Measurements from ENCODE around the gene MERTK. TPM values are rescaled to one million over a fixed set of nuclear protein-coding genes. Genes with fewer than 3 reads are reported as not detected.

The MERTK gene
- total RNA-seq, 2 experiments from 2014 or later, result 0.09 to 0.30 TPM

DNA sequence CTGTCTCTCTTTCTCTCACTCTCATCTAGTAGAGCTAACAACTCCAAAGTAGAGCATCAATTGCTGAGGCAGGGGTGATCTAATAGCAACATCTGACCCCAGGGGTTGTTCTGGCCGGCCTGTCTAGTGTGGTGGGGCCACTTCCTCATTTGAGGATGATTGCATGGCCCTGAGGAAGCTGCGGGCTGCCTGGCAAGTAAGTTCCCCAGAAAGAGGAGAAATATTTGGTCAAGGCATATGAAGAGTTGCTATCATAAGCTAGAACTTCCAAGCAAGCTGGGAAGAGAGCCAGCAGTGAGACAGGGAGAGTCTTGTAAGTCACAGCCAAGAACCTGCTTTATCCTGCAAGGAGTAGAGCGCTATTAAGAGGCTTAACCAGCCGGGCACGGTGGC is 105.8 kb downstream of the MERTK start:
- Mint-ChIP-seq H3K4me3 (no peak overlapping the region), H3K27ac (no peak overlapping the region), H3K9me3 (ENCODE audit: low read depth) (no peaks in the 10 kb centered on the region), H3K27me3 (peaks cover 19% of the 10 kb centered on the region), H3K36me3 (peaks cover 2% of the 10 kb centered on the region), H3K4me1 (peaks cover 11% of the 10 kb centered on the region)
- ATAC-seq (no peak), DNase-seq (no peak)
- CTCF ChIA-PET, result no interaction called here

DNA sequence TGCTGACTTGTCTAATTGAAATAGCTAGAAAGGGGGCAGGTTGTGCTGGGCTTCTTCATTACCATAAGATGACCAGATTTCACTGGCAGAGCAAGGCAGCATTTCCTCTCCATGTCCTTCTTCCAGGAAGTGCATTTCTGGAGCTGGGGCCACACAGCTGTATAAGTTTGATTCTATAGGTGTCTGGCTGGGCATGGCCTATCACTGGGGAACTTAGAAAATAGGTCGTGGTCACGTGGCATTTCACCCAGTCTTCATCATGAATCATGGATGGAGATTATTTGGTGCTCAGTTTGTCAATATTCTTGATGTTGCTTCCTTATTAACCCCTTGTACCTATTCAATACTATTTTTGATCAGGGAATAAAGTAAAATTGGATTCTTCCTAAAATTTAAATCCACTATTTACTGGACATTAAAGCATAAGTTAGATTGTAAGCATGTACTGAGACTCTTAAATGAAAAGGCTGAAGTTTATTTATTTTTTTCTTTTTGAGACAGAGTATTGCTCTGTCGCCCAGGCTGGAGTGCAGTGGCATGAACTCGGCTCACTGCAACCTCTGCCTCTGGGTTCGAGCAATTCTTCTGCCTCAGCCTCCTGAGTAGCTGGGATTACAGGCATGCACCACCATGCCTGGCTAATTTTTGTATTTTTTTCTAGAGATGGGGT is 107.1 kb downstream of the MERTK start:
- Mint-ChIP-seq H3K27ac (no peak overlapping the region), H3K4me1 (peaks cover 11% of the 10 kb centered on the region), H3K9me3 (ENCODE audit: low read depth) (no peaks in the 10 kb centered on the region), H3K4me3 (no peak overlapping the region), H3K27me3 (peaks cover 16% of the 10 kb centered on the region), H3K36me3 (no peaks in the 10 kb centered on the region)
- ATAC-seq, result no peak
- DNase-seq, result peak; percentile 35
- CTCF ChIA-PET, result no interaction called here

DNA sequence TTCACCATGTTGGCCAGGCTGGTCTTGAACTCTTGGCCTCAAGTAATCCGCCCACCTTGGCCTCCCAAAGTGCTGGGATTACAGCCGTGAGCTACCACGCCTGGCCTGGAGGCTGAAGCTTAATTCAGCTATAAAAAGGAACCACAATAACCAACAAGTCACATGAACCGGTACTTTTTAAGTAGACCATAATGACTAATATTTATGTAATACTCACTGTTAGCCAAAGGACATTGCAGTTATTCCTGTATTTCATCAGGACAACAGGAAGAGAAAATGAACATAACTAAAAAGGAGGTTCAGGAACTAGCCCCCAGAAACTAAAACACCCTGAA is 107.6 kb downstream of the MERTK start:
- DNase-seq, result no peak
- no peak overlapping the region for H3K27ac Mint-ChIP-seq
- peaks cover 12% of the 10 kb centered on the region for H3K27me3 Mint-ChIP-seq
- H3K4me3 Mint-ChIP-seq, result no peak overlapping the region
- no peak for ATAC-seq
- H3K36me3 Mint-ChIP-seq, result no peaks in the 10 kb centered on the region
- H3K4me1 Mint-ChIP-seq, result peaks cover 11% of the 10 kb centered on the region
- no peaks in the 10 kb centered on the region for H3K9me3 Mint-ChIP-seq (ENCODE audit: low read depth)
- CTCF ChIA-PET, result no interaction called here

DNA sequence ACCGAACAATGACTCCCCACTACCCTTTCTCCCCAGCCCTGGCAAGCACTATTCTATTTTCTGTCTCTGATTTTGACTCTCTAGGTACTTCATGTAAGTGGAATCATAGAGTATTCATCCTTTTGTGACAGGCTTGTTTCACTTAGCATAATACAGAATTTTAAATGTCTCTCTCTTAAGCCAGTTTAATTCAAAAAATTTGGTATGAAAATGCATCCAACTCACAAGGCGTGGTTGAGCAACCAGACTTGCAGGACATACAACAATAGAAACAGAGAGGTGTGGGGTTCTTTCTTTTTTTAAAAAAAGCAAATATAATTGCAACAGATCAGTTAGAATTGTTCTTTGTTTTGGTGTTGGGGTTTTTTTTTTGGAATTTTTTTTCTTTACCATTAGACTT is 109.1 kb downstream of the MERTK start:
- peaks cover 6% of the 10 kb centered on the region for H3K4me1 Mint-ChIP-seq
- H3K4me3 Mint-ChIP-seq, result no peak overlapping the region
- no peaks in the 10 kb centered on the region for H3K36me3 Mint-ChIP-seq
- peaks cover 10% of the 10 kb centered on the region for H3K27me3 Mint-ChIP-seq
- no peak overlapping the region for H3K27ac Mint-ChIP-seq
- H3K9me3 Mint-ChIP-seq (ENCODE audit: low read depth), result no peaks in the 10 kb centered on the region
- CTCF ChIA-PET, result no interaction called here
- DNase-seq, result no peak
- no peak for ATAC-seq

DNA sequence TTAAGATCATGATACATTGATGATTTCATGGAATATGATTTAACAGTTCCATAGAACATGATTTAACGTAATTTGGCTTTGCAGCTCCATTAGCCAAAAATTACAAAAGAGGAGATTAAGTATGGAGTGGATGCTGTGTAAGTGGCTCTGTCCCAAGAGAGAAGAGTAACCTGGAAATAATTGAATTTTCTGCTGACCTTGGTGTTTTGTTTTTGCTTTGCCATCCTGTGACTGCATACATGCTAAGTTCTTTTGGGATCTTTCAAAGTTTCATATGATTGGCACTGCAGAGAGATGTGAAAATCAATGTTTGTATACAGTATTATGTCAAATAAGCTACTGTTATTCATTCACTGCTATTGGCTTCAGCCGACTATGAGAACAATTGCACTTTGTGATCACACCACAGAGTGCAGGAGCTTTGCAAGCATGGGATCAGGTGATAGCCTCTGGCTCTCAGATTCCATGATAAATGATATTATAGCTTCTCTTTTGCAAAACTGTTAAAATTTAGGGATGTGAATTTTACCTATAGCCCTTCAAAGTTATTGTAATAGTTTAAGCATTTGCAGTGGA is 110.6 kb downstream of the MERTK start:
- no peaks in the 10 kb centered on the region for H3K9me3 Mint-ChIP-seq (ENCODE audit: low read depth)
- H3K27me3 Mint-ChIP-seq, result peaks cover 12% of the 10 kb centered on the region
- H3K27ac Mint-ChIP-seq, result no peak overlapping the region
- CTCF ChIA-PET, result no interaction called here
- H3K4me3 Mint-ChIP-seq, result no peak overlapping the region
- H3K36me3 Mint-ChIP-seq, result no peaks in the 10 kb centered on the region
- peaks cover 6% of the 10 kb centered on the region for H3K4me1 Mint-ChIP-seq
- no peak for ATAC-seq
- no peak for DNase-seq

DNA sequence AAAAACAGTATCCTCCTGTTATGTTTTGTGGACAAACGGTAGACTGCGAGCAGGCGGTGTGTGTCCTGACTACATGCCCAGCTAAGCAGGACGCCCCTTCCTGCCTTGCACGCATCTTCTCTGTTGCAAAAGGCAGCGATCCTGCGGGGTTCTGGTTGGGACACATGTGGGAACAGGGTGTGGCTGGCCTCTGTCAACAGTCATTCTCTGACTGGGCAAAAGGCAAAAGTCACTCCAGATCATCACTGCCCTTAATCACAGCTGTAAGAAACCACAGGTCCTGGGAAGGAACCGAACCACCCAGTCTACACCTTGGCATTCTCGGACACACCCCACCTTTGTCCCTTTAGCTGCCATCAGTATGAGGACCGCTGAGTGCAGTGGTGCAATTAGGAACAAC is 112.3 kb downstream of the MERTK start:
- no peak overlapping the region for H3K27ac Mint-ChIP-seq
- no peaks in the 10 kb centered on the region for H3K36me3 Mint-ChIP-seq
- peaks cover 15% of the 10 kb centered on the region for H3K27me3 Mint-ChIP-seq
- no peaks in the 10 kb centered on the region for H3K9me3 Mint-ChIP-seq (ENCODE audit: low read depth)
- H3K4me3 Mint-ChIP-seq, result no peak overlapping the region
- ATAC-seq (no peak), DNase-seq (no peak)
- no peaks in the 10 kb centered on the region for H3K4me1 Mint-ChIP-seq
- CTCF ChIA-PET, result no interaction called here

DNA sequence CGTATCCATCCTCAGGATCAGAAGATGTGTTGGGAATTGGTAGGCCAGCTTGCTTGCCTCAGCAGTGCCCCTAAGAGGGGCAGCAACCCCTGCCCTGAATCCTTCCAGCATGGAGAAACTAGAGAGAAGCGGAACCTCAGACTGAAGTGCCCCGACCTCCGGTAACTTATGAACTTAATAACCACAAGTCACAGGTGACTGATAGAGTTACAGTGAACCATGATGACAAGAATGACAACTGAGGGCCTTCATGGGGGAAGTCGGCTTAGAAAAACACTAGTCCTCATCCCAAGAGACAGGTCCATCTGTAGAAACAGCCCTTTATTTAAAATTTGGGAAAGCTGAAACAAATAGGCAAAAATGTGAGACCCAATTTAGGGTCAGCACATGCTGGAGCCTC is 114.1 kb downstream of the MERTK start:
- no peaks in the 10 kb centered on the region for H3K9me3 Mint-ChIP-seq (ENCODE audit: low read depth)
- H3K4me1 Mint-ChIP-seq, result no peaks in the 10 kb centered on the region
- H3K4me3 Mint-ChIP-seq, result no peak overlapping the region
- CTCF ChIA-PET, result no interaction called here
- peaks cover 19% of the 10 kb centered on the region for H3K27me3 Mint-ChIP-seq
- no peaks in the 10 kb centered on the region for H3K36me3 Mint-ChIP-seq
- ATAC-seq (no peak), DNase-seq (no peak)
- H3K27ac Mint-ChIP-seq, result no peak overlapping the region

DNA sequence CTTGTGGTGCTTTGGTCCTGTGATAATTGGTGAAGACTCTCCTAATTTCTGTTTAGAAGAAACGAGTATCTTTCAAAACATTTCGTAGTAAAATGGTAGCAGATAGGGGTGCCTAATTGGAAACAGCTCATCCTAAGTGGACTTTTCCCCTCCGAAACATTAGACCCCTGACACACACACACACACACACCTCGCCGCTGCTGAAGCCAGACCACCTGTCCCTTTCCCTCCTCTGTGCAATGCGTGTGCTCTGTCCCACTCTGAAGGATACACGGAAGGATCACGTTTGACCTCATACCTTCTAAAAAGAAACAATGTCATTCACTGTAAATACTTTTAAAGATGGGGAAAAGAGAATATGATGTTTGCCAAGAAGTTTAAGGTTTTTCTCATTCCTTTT is 120.4 kb downstream of the MERTK start:
- no peaks in the 10 kb centered on the region for H3K36me3 Mint-ChIP-seq
- H3K4me1 Mint-ChIP-seq, result no peaks in the 10 kb centered on the region
- H3K27ac Mint-ChIP-seq, result no peak overlapping the region
- DNase-seq, result no peak
- no peak for ATAC-seq
- CTCF ChIA-PET, result no interaction called here
- H3K9me3 Mint-ChIP-seq (ENCODE audit: low read depth), result no peaks in the 10 kb centered on the region
- peaks cover 27% of the 10 kb centered on the region for H3K27me3 Mint-ChIP-seq
- H3K4me3 Mint-ChIP-seq, result no peak overlapping the region

DNA sequence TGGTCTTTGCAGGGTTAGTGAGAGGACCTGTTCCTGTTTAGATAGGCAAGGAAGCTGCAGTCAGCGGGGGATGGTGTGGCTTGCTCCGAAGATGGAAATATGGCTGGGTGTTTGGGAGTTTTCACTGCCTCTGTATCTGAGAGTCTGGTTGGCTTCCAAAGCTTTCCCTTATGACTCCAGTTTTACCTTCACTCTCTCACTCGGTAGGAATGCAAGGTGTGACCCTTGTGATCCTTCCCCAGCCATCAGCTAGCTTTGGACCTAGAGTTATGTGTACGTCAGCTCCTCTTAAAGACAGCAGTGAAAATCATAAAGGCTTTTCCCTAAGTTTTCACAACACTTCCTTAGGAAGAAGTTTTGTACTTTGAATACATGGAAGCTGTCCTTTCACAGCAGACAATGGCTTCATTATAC is 121.2 kb downstream of the MERTK start:
- ATAC-seq, result no peak
- H3K4me3 Mint-ChIP-seq, result no peak overlapping the region

DNA sequence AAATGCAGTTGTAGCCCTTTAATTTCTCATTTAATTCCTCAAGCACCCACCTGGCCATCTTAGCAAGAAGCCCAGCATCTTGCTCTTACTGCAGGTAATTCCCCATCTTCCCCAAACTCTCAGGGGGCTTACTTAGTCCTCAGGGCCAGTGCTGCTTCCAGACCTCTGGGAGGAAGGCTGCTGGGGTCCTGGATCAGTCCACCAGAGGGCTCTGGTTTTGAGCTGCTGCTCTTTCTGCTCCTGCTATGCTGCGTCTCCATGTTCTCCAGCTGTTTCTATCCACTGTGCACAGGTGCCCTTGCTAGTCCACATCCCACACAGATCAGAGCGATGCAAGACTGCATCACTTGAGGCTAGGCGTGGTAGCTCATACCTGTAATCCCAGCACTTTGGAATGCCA is 122.2 kb downstream of the MERTK start:
- no peak for DNase-seq
- CTCF ChIA-PET, result no interaction called here
- Mint-ChIP-seq H3K4me1 (peaks cover 1% of the 10 kb centered on the region), H3K9me3 (ENCODE audit: low read depth) (no peaks in the 10 kb centered on the region), H3K27ac (no peak overlapping the region), H3K36me3 (no peaks in the 10 kb centered on the region), H3K4me3 (no peak overlapping the region), H3K27me3 (peaks cover 24% of the 10 kb centered on the region)
- no peak for ATAC-seq

More for the DNA sequence above, 121.2 kb downstream of the MERTK start:
- no peaks in the 10 kb centered on the region for H3K9me3 Mint-ChIP-seq (ENCODE audit: low read depth)
- H3K4me1 Mint-ChIP-seq, result peaks cover 1% of the 10 kb centered on the region
- H3K27me3 Mint-ChIP-seq, result peaks cover 27% of the 10 kb centered on the region
- CTCF ChIA-PET, result no interaction called here
- H3K27ac Mint-ChIP-seq, result no peak overlapping the region
- no peaks in the 10 kb centered on the region for H3K36me3 Mint-ChIP-seq
- DNase-seq, result no peak

DNA sequence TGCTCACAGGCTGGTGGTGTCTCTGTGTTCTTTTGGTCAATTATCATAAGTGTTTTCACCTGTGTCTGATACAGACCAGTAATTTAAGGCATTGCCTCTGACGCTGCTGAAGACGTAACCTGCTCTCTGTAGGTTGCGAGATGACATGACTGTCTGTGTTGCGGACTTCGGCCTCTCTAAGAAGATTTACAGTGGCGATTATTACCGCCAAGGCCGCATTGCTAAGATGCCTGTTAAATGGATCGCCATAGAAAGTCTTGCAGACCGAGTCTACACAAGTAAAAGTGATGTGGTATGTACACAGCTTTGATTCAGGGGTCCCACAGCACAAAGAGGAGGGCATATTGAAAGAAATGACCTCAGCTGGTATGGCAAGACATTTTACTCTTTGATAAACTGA is 122.9 kb downstream of the MERTK start:
- Mint-ChIP-seq H3K27ac (no peak overlapping the region), H3K27me3 (peaks cover 24% of the 10 kb centered on the region), H3K4me3 (no peak overlapping the region), H3K36me3 (no peaks in the 10 kb centered on the region), H3K4me1 (peaks cover 1% of the 10 kb centered on the region), H3K9me3 (ENCODE audit: low read depth) (no peaks in the 10 kb centered on the region)
- DNase-seq (no peak), ATAC-seq (no peak)
- CTCF ChIA-PET, result no interaction called here

DNA sequence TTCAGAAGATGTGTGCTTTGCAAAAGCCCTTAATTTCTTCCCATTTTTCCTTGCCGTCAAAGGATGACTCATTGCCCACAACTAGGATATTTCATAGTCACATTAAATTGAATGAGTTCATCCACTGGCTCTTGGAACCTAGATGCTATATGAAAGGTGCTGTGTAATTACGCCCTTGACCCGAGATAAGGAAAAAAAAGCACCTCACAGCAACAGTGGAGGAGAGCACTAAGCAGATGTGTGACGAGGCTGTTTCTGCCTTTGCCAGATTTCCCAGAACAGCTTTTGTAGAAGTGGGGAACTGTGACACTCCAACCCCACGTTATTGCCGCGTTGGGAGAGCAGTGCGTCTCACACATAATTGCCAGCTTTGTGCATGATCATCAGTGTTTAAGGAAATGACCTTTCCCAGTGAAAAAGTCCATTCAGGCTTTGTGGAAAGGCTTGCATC is 123.4 kb downstream of the MERTK start:
- no peaks in the 10 kb centered on the region for H3K36me3 Mint-ChIP-seq
- peaks cover 19% of the 10 kb centered on the region for H3K27me3 Mint-ChIP-seq
- no peak overlapping the region for H3K4me3 Mint-ChIP-seq
- no peak for DNase-seq
- no peaks in the 10 kb centered on the region for H3K9me3 Mint-ChIP-seq (ENCODE audit: low read depth)
- no peak for ATAC-seq
- peaks cover 1% of the 10 kb centered on the region for H3K4me1 Mint-ChIP-seq
- CTCF ChIA-PET, result no interaction called here
- H3K27ac Mint-ChIP-seq, result no peak overlapping the region

DNA sequence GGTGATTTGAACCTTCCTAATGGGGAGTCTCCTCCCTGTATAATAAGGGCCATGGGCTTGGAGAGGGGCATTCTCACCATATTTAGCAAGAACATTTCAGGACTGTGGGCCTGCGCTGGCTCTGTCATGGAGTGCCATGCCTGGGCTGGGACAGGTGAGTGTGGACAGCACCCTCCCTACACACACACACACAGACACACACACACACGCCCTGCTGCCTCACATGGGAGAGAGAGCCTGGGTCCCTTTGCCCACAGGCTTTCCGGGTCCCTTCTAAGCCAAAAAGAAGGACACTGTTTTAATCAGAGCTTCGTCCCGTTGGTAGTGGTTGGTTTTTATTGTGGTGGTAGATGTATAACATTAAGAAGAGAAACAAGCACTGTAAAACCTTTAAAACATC is 125.3 kb downstream of the MERTK start:
- Mint-ChIP-seq H3K36me3 (no peaks in the 10 kb centered on the region), H3K27me3 (peaks cover 13% of the 10 kb centered on the region), H3K4me1 (peaks cover 1% of the 10 kb centered on the region), H3K27ac (no peak overlapping the region), H3K9me3 (ENCODE audit: low read depth) (no peaks in the 10 kb centered on the region), H3K4me3 (no peak overlapping the region)
- DNase-seq, result no peak
- CTCF ChIA-PET, result no interaction called here
- no peak for ATAC-seq

DNA sequence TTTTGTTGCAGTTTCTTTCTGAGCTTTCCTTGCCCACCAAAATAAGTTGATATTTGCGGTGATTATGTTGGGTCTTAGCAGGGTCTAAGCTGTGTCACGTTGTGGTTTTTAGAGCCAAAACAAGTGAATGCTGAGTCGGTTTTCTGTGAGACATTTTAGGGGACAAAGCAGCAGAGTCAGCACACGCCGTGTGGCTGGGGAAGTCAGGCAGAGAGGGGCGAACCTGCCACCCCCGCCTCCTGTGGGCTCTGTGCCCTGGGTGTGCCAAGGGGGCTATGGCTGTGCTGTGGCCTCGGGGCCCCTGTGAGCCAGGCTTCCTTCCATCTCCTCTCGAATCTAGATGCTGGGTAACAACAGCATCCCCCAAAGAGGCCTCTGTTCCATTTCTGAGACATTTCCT is 125.8 kb downstream of the MERTK start:
- no peak overlapping the region for H3K4me3 Mint-ChIP-seq
- H3K9me3 Mint-ChIP-seq (ENCODE audit: low read depth), result no peaks in the 10 kb centered on the region
- ATAC-seq (no peak), DNase-seq (no peak)
- H3K4me1 Mint-ChIP-seq, result peaks cover 1% of the 10 kb centered on the region
- no peak overlapping the region for H3K27ac Mint-ChIP-seq
- CTCF ChIA-PET, result no interaction called here
- H3K36me3 Mint-ChIP-seq, result no peaks in the 10 kb centered on the region
- H3K27me3 Mint-ChIP-seq, result peaks cover 11% of the 10 kb centered on the region
